Kidney (tissue), 14 donors: Measurements from ENCODE around the gene ARID3B. TPM values are rescaled to one million over a fixed set of nuclear protein-coding genes. Genes with fewer than 3 reads are reported as not detected.

Experiments
- DNase-seq, 5 donors: peaks; one replicate each; pipeline ENCODE4 v3.0.0-alpha.2; 2013 to 2020
- FAIRE-seq: peaks from 2 replicates; lab custom pipeline; 2012; peaks lifted over from hg19 to GRCh38; lab: Jason Lieb, UNC
- H3K27ac ChIP-seq, 2 donors: one replicate each; pipeline ENCODE4 v1.7.0; 2013; ENCODE audit warnings: low read depth in 2 of 2, low read length in 2 of 2, inconsistent platforms in 1 of 2
- H3K27me3 ChIP-seq: one replicate; pipeline ENCODE4 v1.7.1; 2013; ENCODE audit warnings: low read length, inconsistent platforms; ENCODE audit not compliant: control insufficient read depth, insufficient read depth
- H3K36me3 ChIP-seq, 3 donors: one replicate each; pipeline versions ENCODE4 v1.7.0 to v1.7.1; 2013; ENCODE audit warnings: low read length in 3 of 3, control low read depth in 1 of 3, inconsistent platforms in 1 of 3; ENCODE audit not compliant: insufficient read depth in 3 of 3, control insufficient read depth in 2 of 3
- H3K4me1 ChIP-seq, 3 donors: one replicate each; pipeline versions ENCODE4 v1.7.0 to v1.7.1; 2013; ENCODE audit warnings: low read length in 3 of 3, inconsistent platforms in 1 of 3, low read depth in 1 of 3; ENCODE audit not compliant: control insufficient read depth in 2 of 3, insufficient read depth in 2 of 3
- H3K4me3 ChIP-seq, 3 donors: one replicate each; pipeline versions ENCODE4 v1.7.0 to v1.8.1; 2013; ENCODE audit warnings: low read length in 3 of 3, control low read depth in 1 of 3, inconsistent platforms in 1 of 3
- H3K9ac ChIP-seq, 3 donors: one replicate each; pipeline versions ENCODE4 v1.7.0 to v1.7.1; 2013; ENCODE audit warnings: low read length in 3 of 3, control low read depth in 1 of 3, inconsistent platforms in 1 of 3
- H3K9me3 ChIP-seq, 3 donors: one replicate each; pipeline versions ENCODE4 v1.7.0 to v1.7.1; 2013; ENCODE audit warnings: low read length in 3 of 3, control low read depth in 1 of 3, inconsistent platforms in 1 of 3; ENCODE audit not compliant: control insufficient read depth in 2 of 3, insufficient read depth in 1 of 3
- CTCF ChIP-seq: IDR thresholded peaks from 3 replicates; pipeline ENCODE4 v1.5.1; 2012; ENCODE audit warnings: mild to moderate bottlenecking, moderate library complexity, borderline replicate concordance; ENCODE audit not compliant: insufficient read depth; ENCODE audit errors: extremely low read depth
- intact Hi-C: fragments of 100-400 bp; cut with DNase I; formaldehyde crosslinking; loops from one replicate; pipeline ENCODE4 v1.11.1; 2022
- polyA plus RNA-seq: library from polyadenylated mRNA; stranded (reverse); fragments of 350-450 nt; fragmentation: Illumina TruSeq; extraction: RNeasy Lipid Tissue Mini Kit (QIAGEN cat#74804); gene quantifications from one replicate; pipeline ENCODE4 v1.2.3, GENCODE V29; 2014; ENCODE audit warnings: low read depth, low replicate concordance; ENCODE audit not compliant: insufficient read depth
- total RNA-seq: library from RNA; stranded (reverse); fragmentation: NEBNext Ultra II Directional; extraction: Animal tissue kit (Norgen Biotek cat#: 25700); gene quantifications from one replicate; pipeline ENCODE4 v1.2.1, GENCODE V29; 2021
- donor health status: control.
- donor health status: control.
- donor health status: control.
- donor health status: control.
- donor health status: control.
- donor health status: DM: yes; HTN: yes; CAD: no.
- donor health status: Normal renal cell carcinoma (clear cell type).

The ARID3B gene
- total and polyA plus RNA-seq, 2 donors from 2014 or later: 2.3 to 6.2 TPM

GRCh38 chr15:74584779-74585178 is 43.8 kb downstream of the ARID3B start:
- no peak overlapping the region for H3K9ac ChIP-seq
- peak; percentile 51 to 86 (median 79) for DNase-seq
- TF ChIP-seq CTCF: no peak
- H3K27me3 ChIP-seq: no peaks in the 10 kb centered on the region
- FAIRE-seq: no peak
- H3K36me3 ChIP-seq: peaks cover 0 to 6% (median 2%) of the 10 kb centered on the region in 3 donors
- intact Hi-C loops: no loop called here
- no peak overlapping the region for H3K4me3 ChIP-seq
- H3K4me1 ChIP-seq: peaks cover 0 to 3% (median 0%) of the 10 kb centered on the region in 3 donors
- no peaks in the 10 kb centered on the region for H3K9me3 ChIP-seq
- no peak overlapping the region for H3K27ac ChIP-seq

- FAIRE-seq (no peak), DNase-seq (no peak)
- Histone ChIP-seq H3K36me3 (peaks cover 0 to 10% (median 2%) of the 10 kb centered on the region in 3 donors), H3K27ac (no peak overlapping the region), H3K4me3 (no peak overlapping the region), H3K9ac (no peak overlapping the region), H3K9me3 (no peaks in the 10 kb centered on the region), H3K27me3 (no peaks in the 10 kb centered on the region), H3K4me1 (peaks cover 0 to 3% (median 0%) of the 10 kb centered on the region in 3 donors)
- no peak for TF ChIP-seq CTCF
- intact Hi-C loops: no loop called here
Observed at GRCh38 chr15:74585191-74585590, 44.2 kb downstream of the ARID3B start.

- H3K27ac ChIP-seq: no peak overlapping the region
- no peak for TF ChIP-seq CTCF
- no peak for FAIRE-seq
- peaks cover 0 to 16% (median 2%) of the 10 kb centered on the region in 3 donors for H3K36me3 ChIP-seq
- no peak overlapping the region for H3K4me3 ChIP-seq
- no peak overlapping the region for H3K9ac ChIP-seq
- DNase-seq: no peak
- H3K27me3 ChIP-seq: no peaks in the 10 kb centered on the region
- intact Hi-C loops: no loop called here
- H3K4me1 ChIP-seq: peaks cover 0 to 3% (median 0%) of the 10 kb centered on the region in 3 donors
- no peaks in the 10 kb centered on the region for H3K9me3 ChIP-seq
Observed at GRCh38 chr15:74585857-74586256, 44.8 kb downstream of the ARID3B start.

GRCh38 chr15:74589826-74590225 is 48.8 kb downstream of the ARID3B start:
- no peak for TF ChIP-seq CTCF
- no peak overlapping the region for H3K27ac ChIP-seq
- no peak overlapping the region for H3K4me3 ChIP-seq
- no peaks in the 10 kb centered on the region for H3K27me3 ChIP-seq
- intact Hi-C loops: no loop called here
- H3K4me1 ChIP-seq: peaks cover 0 to 3% (median 0%) of the 10 kb centered on the region in 3 donors
- H3K9me3 ChIP-seq: no peaks in the 10 kb centered on the region
- peaks cover 0 to 21% (median 7%) of the 10 kb centered on the region in 3 donors for H3K36me3 ChIP-seq
- DNase-seq (no peak), FAIRE-seq (no peak)
- H3K9ac ChIP-seq: no peak overlapping the region
